ENCODE data around the gene FAR2.
"Not testable (repeated sequence)": the region's sequence is repeated elsewhere in the genome, so short reads cannot be mapped to it uniquely, and the experiment has no call there.

FAR2 gene

GRCh38 chr12:29382251-29382650 is 233.2 kb downstream of the FAR2 start (continued):
- no peak for TF ChIP-seq ZBTB17 (tag by site-specific recombination; IDR thresholded peaks at IDR 0.05)

GRCh38 chr12:29385194-29385593 is 236.1 kb downstream of the FAR2 start:
- H3K27ac ChIP-seq (ENCODE audit: extremely low read depth, low read depth, low read length); H3K4me1 ChIP-seq (ENCODE audit: control insufficient read depth, insufficient read depth, low read length); H3K36me3 ChIP-seq (ENCODE audit: control insufficient read depth in 2 of 2, insufficient read depth in 1 of 2, low read length in 2 of 2); H3K9me3 ChIP-seq (ENCODE audit: control insufficient read depth, insufficient read depth, low read depth, low read length); POLR2A ChIA-PET; CTCF ChIA-PET; H3K4me3 ChIP-seq (ENCODE audit: low read depth, low read length): not testable (repeated sequence)
